HEK293T (cell line): ENCODE data around the gene ITGAD.

Experiments used
- CTCF ChIA-PET: fragments of 350-600 bp; formaldehyde crosslinking; extraction: SDS; loops from one replicate; lab custom pipeline; 2021; ENCODE audit warnings: antibody characterized with exemption, inconsistent platforms; lab: Yijun Ruan, JAX
- POLR2A ChIA-PET: fragments of 350-600 bp; formaldehyde crosslinking; extraction: SDS; loops from one replicate; lab custom pipeline; 2020; ENCODE audit warnings: antibody characterized with exemption, inconsistent platforms; lab: Yijun Ruan, JAX
- DNase-seq: peaks from one replicate; pipeline ENCODE4 v3.0.0; 2012; ENCODE audit warnings: mixed read lengths; ENCODE audit errors: extremely low spot score
- ARNT ChIP-seq: fragments of 450-650 bp; IDR thresholded peaks from 2 replicates; pipeline ENCODE4 v1.6.1; 2017; ENCODE audit warnings: mild to moderate bottlenecking
- BHLHE40 ChIP-seq: fragments of 450-650 bp; IDR thresholded peaks from 2 replicates; pipeline ENCODE4 v1.6.1; 2016; ENCODE audit warnings: mild to moderate bottlenecking, moderate library complexity, borderline replicate concordance
- CTBP1 ChIP-seq: fragments of 450-650 bp; IDR thresholded peaks from 2 replicates; pipeline ENCODE4 v1.6.1; 2016; ENCODE audit warnings: borderline replicate concordance
- ELF4 ChIP-seq: fragments of 450-650 bp; IDR thresholded peaks from 2 replicates; pipeline ENCODE4 v1.6.1; 2017; ENCODE audit warnings: antibody characterized with exemption
- FOXA1 ChIP-seq: fragments of 450-650 bp; IDR thresholded peaks from 2 replicates; pipeline ENCODE4 v1.6.1; 2016; ENCODE audit warnings: mild to moderate bottlenecking
- FOXK2 ChIP-seq: fragments of 450-650 bp; IDR thresholded peaks from 2 replicates; pipeline ENCODE4 v1.6.1; 2016; ENCODE audit warnings: mild to moderate bottlenecking
- FOXM1 ChIP-seq: fragments of 450-650 bp; IDR thresholded peaks from 2 replicates; pipeline ENCODE4 v1.6.1; 2017; ENCODE audit warnings: mild to moderate bottlenecking, borderline replicate concordance
- HDGF ChIP-seq: fragments of 450-650 bp; IDR thresholded peaks from 2 replicates; pipeline ENCODE4 v1.6.1; 2017; ENCODE audit warnings: antibody characterized with exemption, borderline replicate concordance
- L3MBTL2 ChIP-seq: fragments of 450-650 bp; conservative IDR thresholded peaks from 2 replicates; pipeline ENCODE4 v1.6.1; 2016; ENCODE audit warnings: mild to moderate bottlenecking
- LEF1 ChIP-seq: fragments of 450-650 bp; IDR thresholded peaks from 2 replicates; pipeline ENCODE4 v1.6.1; 2017; ENCODE audit warnings: mild to moderate bottlenecking, borderline replicate concordance
- NFRKB ChIP-seq: fragments of 450-650 bp; IDR thresholded peaks from 2 replicates; pipeline ENCODE4 v1.6.1; 2016; ENCODE audit warnings: mild to moderate bottlenecking, moderate library complexity
- PKNOX1 ChIP-seq: fragments of 450-650 bp; IDR thresholded peaks from 2 replicates; pipeline ENCODE4 v1.6.1; 2016
- SP1 ChIP-seq: fragments of 450-650 bp; IDR thresholded peaks from 2 replicates; pipeline ENCODE4 v1.6.1; 2017
- SUZ12 ChIP-seq: fragments of 450-650 bp; IDR thresholded peaks from 2 replicates; pipeline ENCODE4 v1.6.1; 2016; ENCODE audit warnings: mild to moderate bottlenecking
- TARDBP ChIP-seq: fragments of 450-650 bp; IDR thresholded peaks from 2 replicates; pipeline ENCODE4 v1.6.1; 2016
- ZNF384 ChIP-seq: fragments of 450-650 bp; IDR thresholded peaks from 2 replicates; pipeline ENCODE4 v1.6.1; 2016

ITGAD gene

GRCh38 chr16:31377210-31377903, 15.8 kb upstream of the ITGAD start:
- ChIA-PET CTCF (no interaction called here), POLR2A (no interaction called here)
- no peak for DNase-seq
- TF ChIP-seq ELF4 (no peak), TARDBP (no peak), ARNT (no peak), SP1 (no peak), LEF1 (no peak), ZNF384 (no peak), HDGF (no peak), NFRKB (no peak), FOXM1 (no peak), BHLHE40 (no peak), L3MBTL2 (no peak), CTBP1 (no peak), SUZ12 (no peak), PKNOX1 (no peak), FOXA1 (no peak)

GRCh38 chr16:31380201-31380600, 12.9 kb upstream of the ITGAD start:
- TF ChIP-seq ARNT = no peak
- no peak for TF ChIP-seq NFRKB
- TF ChIP-seq SP1 = no peak
- TF ChIP-seq FOXM1 = no peak
- TF ChIP-seq ZNF384 = no peak
- no peak for TF ChIP-seq ELF4
- TF ChIP-seq BHLHE40 = no peak
- no peak for TF ChIP-seq FOXA1
- TF ChIP-seq SUZ12 = no peak
- no peak for TF ChIP-seq FOXK2
- TF ChIP-seq TARDBP = no peak
- TF ChIP-seq LEF1 = no peak
- TF ChIP-seq CTBP1 = no peak
- TF ChIP-seq PKNOX1 = no peak
- TF ChIP-seq HDGF = no peak
- DNase-seq = no peak
- ChIA-PET POLR2A (interaction anchor here (0.6 kb wide), 1 partner anchor 622 kb away, joined by 3 read pairs; no protein-coding TSS in a partner anchor), CTCF (no interaction called here)

GRCh38 chr16:31382485-31383161, 10.5 kb upstream of the ITGAD start:
- peak; percentile 85 for DNase-seq
- ChIA-PET CTCF (interaction anchor here (0.6 to 1.0 kb wide), 3 partner anchors 10 to 398 kb away, joined by 3 read pairs; partner anchors contain the start of gene HSD3B7), POLR2A (no interaction called here)
- TF ChIP-seq ELF4 (no peak), CTBP1 (no peak), FOXK2 (no peak), HDGF (no peak), SP1 (no peak), SUZ12 (no peak), NFRKB (no peak), PKNOX1 (no peak), BHLHE40 (no peak), FOXA1 (no peak), L3MBTL2 (no peak), LEF1 (no peak), ARNT (no peak), ZNF384 (no peak), FOXM1 (no peak)

- ChIA-PET CTCF (interaction anchor here (1.2 kb wide), 1 partner anchor 57 kb away, joined by 3 read pairs; the partner anchor contains the start of gene ZNF843), POLR2A (no interaction called here)
- no peak for DNase-seq
- no peak for TF ChIP-seq NFRKB
- TF ChIP-seq SUZ12 = no peak
- no peak for TF ChIP-seq FOXA1
- TF ChIP-seq SP1 = no peak
- no peak for TF ChIP-seq ARNT
These were observed 7.5 kb upstream of the ITGAD start for GRCh38 chr16:31385680-31386079.

- DNase-seq = no peak
- POLR2A ChIA-PET = interaction anchor here (0.6 to 1.2 kb wide), 2 partner anchors 66 to 159 kb away, joined by 3 read pairs; no protein-coding TSS in a partner anchor
- TF ChIP-seq ZNF384 (no peak), L3MBTL2 (no peak), BHLHE40 (no peak), SUZ12 (no peak), CTBP1 (no peak), FOXM1 (no peak), HDGF (no peak), LEF1 (no peak), SP1 (no peak)
These were observed 6.8 kb upstream of the ITGAD start for GRCh38 chr16:31386157-31386984.

More at GRCh38 chr16:31386157-31386984, 6.8 kb upstream of the ITGAD start:
- CTCF ChIA-PET = interaction anchor here (1.2 kb wide), 1 partner anchor 56 kb away, joined by 3 read pairs; the partner anchor contains the start of gene ZNF843
